GM21786 (cell line): ENCODE measurements around the gene ANAPC5.
"Not testable (repeated sequence)": the region's sequence is repeated elsewhere in the genome, so short reads cannot be mapped to it uniquely, and the experiment has no call there.

ENCODE experiments used
- ATAC-seq: cut with Tn5 transposase; IDR thresholded peaks from one replicate; pipeline ENCODE4 v1.9.1; 2021; ENCODE audit not compliant: unreplicated experiment

ANAPC5 gene

GRCh38 chr12:121318121-121318520 lies 34.1 kb downstream of the ANAPC5 start:
- ATAC-seq = no peak

DNA sequence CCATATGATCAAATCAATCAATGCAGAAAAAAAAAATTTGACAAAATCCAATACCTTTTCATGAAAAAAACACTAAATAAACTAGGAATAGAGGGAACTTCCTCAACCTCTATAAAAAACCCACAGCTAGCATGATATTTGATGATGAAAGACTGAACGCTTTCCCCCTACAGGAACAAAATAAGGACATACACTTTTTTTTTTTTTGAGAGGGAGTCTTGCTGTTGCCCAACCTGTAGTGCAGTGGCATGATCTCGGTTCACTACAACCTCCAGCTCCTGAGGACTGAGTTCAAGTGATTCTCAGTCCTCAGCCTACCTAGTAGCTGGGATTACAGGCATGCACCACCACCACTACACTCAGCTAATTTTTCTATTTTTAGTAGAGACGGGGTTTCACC lies 37.8 kb downstream of the ANAPC5 start:
- no peak for ATAC-seq

DNA sequence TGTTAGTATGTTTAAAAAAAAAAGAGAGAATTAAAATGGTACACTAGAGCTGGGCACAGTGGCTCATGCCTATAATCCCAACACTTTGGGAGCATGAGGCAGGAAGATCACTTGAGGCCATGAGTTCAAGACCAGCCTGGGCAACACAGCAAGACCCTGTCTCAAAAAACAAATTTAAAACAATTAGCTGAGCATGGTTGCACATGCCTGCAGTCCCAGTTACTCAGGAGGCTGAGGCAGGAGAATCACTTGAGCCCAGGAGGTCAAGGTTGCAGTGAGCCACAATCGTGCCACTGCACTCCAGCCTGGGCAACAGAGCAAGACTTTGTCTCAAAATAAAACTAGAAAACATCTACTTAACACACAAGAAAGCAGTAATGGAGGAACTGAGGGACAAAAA lies 42.0 kb downstream of the ANAPC5 start:
- ATAC-seq = not testable (repeated sequence)

- ATAC-seq = not testable (repeated sequence)
Observed at GRCh38 chr12:121307397-121307796, 44.8 kb downstream of the ANAPC5 start.

DNA sequence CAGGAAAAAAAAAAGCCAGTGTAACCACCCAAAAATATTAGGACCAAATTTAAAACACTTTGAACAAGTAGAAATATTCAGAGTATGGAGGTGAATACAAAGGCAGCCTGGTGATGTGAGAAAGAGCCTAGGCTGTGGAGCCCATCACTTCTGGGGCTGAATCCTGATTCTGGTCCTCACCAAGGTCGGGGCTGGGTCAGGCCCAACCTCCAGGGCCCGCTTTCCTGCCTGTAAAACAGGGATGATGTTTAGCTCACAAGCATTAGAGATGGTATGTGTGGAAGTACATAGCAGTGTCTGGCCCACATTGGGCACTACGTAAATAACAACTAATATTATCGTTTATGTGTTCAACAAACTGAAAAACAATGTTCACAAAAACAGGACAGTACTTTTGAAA lies 47.9 kb downstream of the ANAPC5 start:
- no peak for ATAC-seq

GRCh38 chr12:121301876-121302275 lies 50.3 kb downstream of the ANAPC5 start:
- no peak for ATAC-seq

DNA sequence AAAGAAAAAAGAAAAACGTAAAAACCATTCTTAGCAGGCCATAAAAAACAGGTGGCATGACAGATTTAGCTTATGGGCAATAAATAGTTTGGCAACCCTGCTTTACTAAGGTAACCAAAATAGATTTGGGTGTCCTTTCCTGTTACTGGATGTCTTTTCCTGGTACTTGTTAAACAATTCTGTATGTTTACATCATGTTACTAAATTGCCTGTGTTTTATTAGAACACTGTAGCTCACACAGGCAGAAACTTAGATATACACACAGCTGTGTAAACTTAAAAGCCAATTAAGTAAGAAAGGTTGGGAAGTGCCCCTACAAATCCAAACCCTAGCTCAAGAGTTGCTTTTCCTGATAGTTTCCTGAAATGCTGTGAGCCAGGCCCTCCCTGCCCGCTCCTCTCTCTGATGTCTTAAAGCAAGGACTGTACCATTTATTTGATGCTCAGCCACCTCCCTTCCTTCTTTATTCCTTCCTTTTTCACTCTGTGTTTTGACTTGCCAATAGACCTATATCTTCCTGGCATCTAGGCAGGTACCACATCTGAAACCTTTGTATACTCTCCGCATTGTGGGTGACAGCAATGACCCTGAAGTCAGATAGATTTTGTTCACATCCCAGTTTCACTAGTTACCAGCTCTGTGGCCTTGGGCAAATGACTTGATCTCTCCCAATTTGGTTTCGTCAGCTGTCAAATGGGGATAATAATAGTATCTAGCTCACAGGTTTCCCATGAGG lies 52.0 kb downstream of the ANAPC5 start:
- ATAC-seq = no peak

DNA sequence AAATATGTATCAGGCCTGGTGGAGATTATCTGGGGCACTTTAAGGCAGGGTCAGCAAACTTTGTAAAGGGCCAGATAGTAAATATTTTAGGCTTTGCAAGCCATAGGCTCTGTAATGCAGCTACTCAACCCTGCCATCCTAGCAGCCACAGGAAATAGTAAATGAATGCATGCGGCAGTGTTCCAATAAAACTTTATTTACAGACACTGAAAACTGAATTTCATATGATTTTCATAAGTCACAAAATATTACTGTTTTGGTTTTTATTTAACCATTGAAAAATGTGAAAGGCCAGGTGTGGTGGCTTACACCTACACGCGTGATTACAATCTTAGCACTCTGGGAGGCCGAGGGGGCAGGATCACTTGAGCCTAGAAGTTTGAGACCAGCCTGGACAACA lies 52.5 kb downstream of the ANAPC5 start:
- no peak for ATAC-seq

- ATAC-seq = not testable (repeated sequence)
Observed at GRCh38 chr12:121298411-121298810, 53.8 kb downstream of the ANAPC5 start.

DNA sequence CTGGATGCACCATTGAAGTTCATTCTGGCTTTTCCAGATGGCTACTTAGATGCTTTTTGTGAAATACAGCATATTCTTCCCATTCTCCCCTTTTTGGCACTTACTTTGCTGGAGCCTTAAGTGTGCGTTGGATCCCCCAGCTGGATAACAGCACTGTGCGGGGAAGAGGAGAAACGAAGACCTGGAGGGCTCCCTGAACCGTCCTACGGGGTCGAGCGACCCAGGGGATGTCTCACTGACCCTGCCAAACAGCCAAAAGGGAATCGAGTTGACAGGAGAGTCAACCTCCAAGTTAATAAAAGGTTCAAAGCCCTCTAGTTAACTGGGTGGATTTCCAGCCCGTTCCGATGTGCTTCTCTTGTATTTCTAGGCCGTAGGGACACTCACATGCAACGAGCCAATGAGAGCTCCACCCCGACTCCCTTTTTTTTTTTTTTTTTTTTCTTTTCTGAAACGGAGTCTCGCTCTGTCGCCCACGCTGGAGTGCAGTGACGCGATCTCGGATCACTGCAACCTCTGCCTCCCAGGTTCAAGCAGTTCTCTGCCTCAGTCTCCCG lies 54.7 kb downstream of the ANAPC5 start:
- no peak for ATAC-seq

GRCh38 chr12:121296618-121297434 lies 55.4 kb downstream of the ANAPC5 start, which contains the start of gene CAMKK2:
Gene CAMKK2 (minus strand): TSS chr12:121296709. CDS start chr12:121274526, 22,183 bp downstream.
- ATAC-seq = peak; percentile 65

DNA sequence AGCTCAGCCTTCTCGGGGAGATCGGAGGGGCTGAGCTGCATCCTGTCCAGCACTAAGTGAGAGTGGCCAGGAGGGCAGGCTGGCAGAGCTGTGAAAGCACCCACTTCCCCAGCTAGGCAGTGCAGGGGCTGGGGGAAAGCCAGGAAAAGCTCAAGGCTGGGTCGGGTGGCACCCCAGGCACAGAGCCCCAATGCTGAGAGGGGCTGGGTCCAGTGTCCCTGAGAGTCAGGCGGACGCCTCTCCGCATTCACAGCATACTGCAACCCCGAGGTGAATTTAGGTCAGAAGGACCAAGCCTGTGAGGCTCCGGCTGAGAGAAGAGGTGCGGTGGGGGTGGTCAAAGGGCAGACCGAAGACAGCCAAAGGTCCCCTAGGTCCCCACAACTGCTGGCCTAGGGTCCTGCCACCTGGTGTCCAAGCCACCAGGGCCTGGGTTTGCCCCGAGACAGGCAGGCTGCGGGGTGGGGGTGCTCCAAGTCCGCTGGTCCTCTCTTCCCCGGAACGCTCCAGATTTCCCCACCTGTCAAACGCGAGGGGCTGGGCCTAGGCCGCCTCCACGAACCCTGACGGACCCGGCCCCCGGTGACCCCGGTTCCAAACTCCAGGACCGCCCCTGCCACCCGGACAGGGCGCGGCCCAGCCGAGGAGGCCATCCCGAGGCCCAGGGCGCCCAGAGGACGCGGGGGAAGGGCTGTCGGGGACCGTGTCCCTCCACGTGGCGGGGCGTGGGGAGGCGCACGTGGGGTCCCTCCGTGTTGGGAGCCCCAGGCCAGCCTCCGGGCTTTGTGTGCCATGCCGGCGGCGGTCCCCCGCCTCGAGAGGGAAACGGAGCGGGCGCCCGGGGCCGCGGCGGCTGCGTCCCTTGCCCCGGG lies 56.2 kb downstream of the ANAPC5 start:
- ATAC-seq = peak; percentile 19

DNA sequence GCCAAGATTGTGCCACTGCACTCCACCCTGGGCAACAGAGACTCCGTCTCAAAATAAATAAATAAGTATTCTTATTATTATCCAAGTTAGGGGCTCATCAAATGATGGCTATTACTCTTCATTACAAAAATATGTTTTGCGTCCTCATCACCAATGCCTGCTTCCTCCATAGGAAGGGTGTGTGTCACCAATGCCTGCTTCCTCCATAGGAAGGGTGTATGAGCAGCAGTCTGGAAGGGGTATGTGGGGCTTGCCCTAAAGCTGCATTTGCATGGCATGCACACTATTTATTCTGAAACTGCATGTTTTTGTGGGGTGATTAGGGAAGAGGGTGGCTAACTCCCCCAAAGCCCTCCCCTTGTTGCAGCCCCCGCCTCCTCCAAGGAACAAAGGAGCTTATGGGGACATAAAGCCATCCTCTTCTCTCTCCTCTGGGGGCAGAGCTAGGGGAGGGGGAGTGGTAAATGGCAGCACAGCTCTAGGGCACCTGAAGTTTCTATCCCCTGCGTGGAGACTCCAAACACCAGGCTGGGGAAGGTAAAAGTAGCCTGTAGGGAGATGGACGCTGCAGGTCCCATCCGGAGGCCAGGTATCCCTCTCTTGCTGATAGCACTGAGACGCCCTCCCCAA lies 57.0 kb downstream of the ANAPC5 start:
- ATAC-seq = no peak

GRCh38 chr12:121294151-121294889 lies 57.9 kb downstream of the ANAPC5 start:
- ATAC-seq = no peak

DNA sequence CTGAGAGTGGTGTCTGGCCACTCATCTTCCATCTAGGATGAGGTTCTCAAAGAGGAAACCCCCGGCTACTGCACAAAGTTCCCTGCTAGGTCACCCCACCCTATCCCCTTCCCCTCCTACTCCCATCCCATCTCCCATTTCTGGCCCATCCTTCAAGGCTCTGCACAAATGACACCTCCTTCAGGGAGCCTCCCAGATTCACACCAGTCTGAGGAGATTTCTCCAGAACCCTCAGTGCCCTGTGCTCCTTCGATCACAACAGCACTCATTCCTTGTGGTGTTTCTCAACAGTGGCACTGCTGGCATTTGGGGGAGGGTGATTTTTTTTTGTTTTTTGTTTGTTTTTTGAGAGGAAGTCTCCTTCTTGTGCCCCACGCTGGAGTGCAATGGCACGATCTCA lies 58.6 kb downstream of the ANAPC5 start:
- no peak for ATAC-seq

GRCh38 chr12:121290410-121290809 lies 61.8 kb downstream of the ANAPC5 start:
- no peak for ATAC-seq

DNA sequence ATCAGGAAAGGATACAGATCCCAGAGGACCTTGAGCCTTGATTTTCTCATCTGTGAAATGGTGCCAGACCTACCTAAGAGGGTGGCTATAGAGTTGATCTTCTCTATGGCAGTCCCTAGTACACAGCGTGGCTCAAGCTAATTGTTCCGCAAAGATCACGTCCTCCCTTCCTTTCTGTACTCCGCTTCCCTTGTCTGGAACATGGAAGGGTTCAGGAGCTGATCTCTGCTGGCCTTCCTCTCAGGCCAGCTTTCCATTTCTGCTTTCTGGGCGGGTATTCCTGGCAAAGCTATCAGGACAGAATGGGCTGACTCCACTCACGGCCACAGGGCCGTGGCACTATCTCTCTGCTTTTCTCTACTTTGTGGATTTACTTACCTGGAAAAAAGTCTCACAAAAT lies 62.2 kb downstream of the ANAPC5 start:
- ATAC-seq = no peak

DNA sequence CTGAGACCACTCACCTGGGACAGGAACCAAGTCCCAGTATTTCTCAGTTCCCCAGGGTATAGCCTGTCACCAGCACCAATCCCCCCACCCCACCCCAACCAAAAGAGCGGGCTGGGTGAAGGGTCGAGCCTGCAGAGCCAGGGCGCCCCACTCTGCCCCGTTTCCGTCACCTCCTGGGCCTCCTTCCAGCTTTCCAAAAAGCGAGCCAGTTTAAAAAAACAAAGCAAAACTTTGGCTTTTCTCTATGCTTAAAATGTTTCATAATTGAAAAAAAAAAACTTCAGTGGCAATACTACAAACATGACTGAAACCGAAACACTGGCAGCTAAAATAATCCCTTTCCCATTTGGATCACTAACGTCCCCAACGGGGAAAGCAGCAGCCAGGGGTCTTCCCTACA lies 63.2 kb downstream of the ANAPC5 start:
- ATAC-seq = no peak

- no peak for ATAC-seq
Observed at GRCh38 chr12:121288158-121288845, 63.9 kb downstream of the ANAPC5 start.
